SK-N-SH (cell line): ENCODE measurements around the gene GNB1L. TPM values are rescaled to one million over a fixed set of nuclear protein-coding genes. Genes with fewer than 3 reads are reported as not detected.

Experiments used
- CTCF ChIA-PET: fragments of 300-600, 350-600 bp; formaldehyde crosslinking; extraction: SDS; loops from one replicate; lab custom pipeline; 2021; lab: Yijun Ruan, JAX
- POLR2A ChIA-PET: fragments of 350-600 bp; sonication (Branson Sonifier 250); formaldehyde crosslinking; extraction: SDS; loops from one replicate; lab custom pipeline; 2020; ENCODE audit warnings: antibody characterized with exemption, inconsistent platforms; lab: Yijun Ruan, JAX
- DNase-seq: peaks from one replicate; pipeline ENCODE4 v3.0.0; 2012
- H2AFZ ChIP-seq: fragments of 200-600 bp; sonication (generic); 2 replicates; pipeline ENCODE4 v1.8.1; 2016; ENCODE audit warnings: antibody characterized with exemption, mild to moderate bottlenecking, low read depth
- H3F3A ChIP-seq: fragments of 200-600 bp; sonication (generic); replicated peaks from 2 replicates; pipeline ENCODE3; 2016; ENCODE audit warnings: antibody characterized with exemption, mild to moderate bottlenecking; ENCODE audit not compliant: insufficient read depth
- H3K27ac ChIP-seq, 2 experiments: fragments of 200-500 bp in 1 of 2; fragments of 200-600 bp in 1 of 2; sonication (Bioruptor generic) in 1 of 2; sonication (generic), shearing (Covaris generic) in 1 of 2; 2 replicates each; pipeline versions ENCODE4 v1.5.1 to v1.6.1; 2014 to 2016; ENCODE audit warnings: low read depth in 2 of 2, inconsistent platforms in 1 of 2, low read length in 1 of 2, mild to moderate bottlenecking in 1 of 2, mixed read lengths in 1 of 2
- H3K27me3 ChIP-seq: fragments of 200-600 bp; sonication (generic), shearing (Covaris generic); 2 replicates; pipeline ENCODE4 v1.6.1; 2016; ENCODE audit warnings: mixed run types; ENCODE audit not compliant: insufficient read depth
- H3K36me3 ChIP-seq, 2 experiments: fragments of 200-500 bp in 1 of 2; fragments of 200-600 bp in 1 of 2; sonication (Bioruptor generic) in 1 of 2; sonication (generic) in 1 of 2; replicated peaks in 1 of 2; 2 replicates each; pipeline versions ENCODE3 to v1.5.1; 2014 to 2016; ENCODE audit warnings: low read length in 1 of 2, mild to moderate bottlenecking in 1 of 2; ENCODE audit not compliant: insufficient read depth in 2 of 2, control insufficient read depth in 1 of 2
- H3K4me1 ChIP-seq, 2 experiments: fragments of 200-500 bp in 1 of 2; fragments of 200-600 bp in 1 of 2; sonication (Bioruptor generic) in 1 of 2; sonication (generic), shearing (Covaris generic) in 1 of 2; 2 replicates each; pipeline versions ENCODE4 v1.5.1 to v1.6.1; 2014 to 2016; ENCODE audit warnings: low read depth in 1 of 2, low read length in 1 of 2, mixed run types in 1 of 2; ENCODE audit not compliant: insufficient read depth in 2 of 2, control insufficient read depth in 1 of 2
- H3K4me2 ChIP-seq: fragments of 200-600 bp; sonication (generic), shearing (Covaris generic); 2 replicates; pipeline ENCODE4 v1.6.1; 2017; ENCODE audit warnings: mixed run types
- H3K4me3 ChIP-seq, 2 experiments: fragments of 200-500 bp in 1 of 2; fragments of 200-600 bp in 1 of 2; sonication (Bioruptor generic) in 1 of 2; sonication (generic), shearing (Covaris generic) in 1 of 2; 2 replicates each; pipeline versions ENCODE4 v1.5.1 to v1.8.1; 2014 to 2016; ENCODE audit warnings: low read depth in 2 of 2, inconsistent platforms in 1 of 2, low read length in 1 of 2, mild to moderate bottlenecking in 1 of 2, mixed read lengths in 1 of 2, moderate library complexity in 1 of 2
- H3K79me2 ChIP-seq: fragments of 200-600 bp; sonication (generic); 2 replicates; pipeline ENCODE4 v1.8.1; 2017; ENCODE audit warnings: mild to moderate bottlenecking; ENCODE audit not compliant: insufficient read depth
- H3K9ac ChIP-seq: fragments of 200-600 bp; sonication (generic); 2 replicates; pipeline ENCODE4 v1.6.1; 2017; ENCODE audit warnings: mixed run types
- H3K9me2 ChIP-seq: fragments of 200-600 bp; sonication (generic); 2 replicates; pipeline ENCODE4 v1.6.1; 2017; ENCODE audit warnings: mixed run types
- H3K9me3 ChIP-seq: fragments of 200-600 bp; sonication (generic); 2 replicates; pipeline ENCODE4 v1.6.1; 2017; ENCODE audit warnings: mixed run types, mild to moderate bottlenecking, moderate library complexity
- H4K20me1 ChIP-seq: fragments of 200-600 bp; sonication (generic); 2 replicates; pipeline ENCODE4 v1.6.1; 2017; ENCODE audit warnings: mild to moderate bottlenecking, mixed run types; ENCODE audit not compliant: insufficient read depth
- CHD2 ChIP-seq: fragments of 150-350 bp; IDR thresholded peaks from 2 replicates; pipeline ENCODE4 v1.6.1; 2018; ENCODE audit warnings: low read length; ENCODE audit not compliant: partially characterized antibody
- FOXM1 ChIP-seq: IDR thresholded peaks from 2 replicates; pipeline ENCODE4 v1.4.0; 2012; ENCODE audit warnings: low read depth, mild to moderate bottlenecking
- GABPA ChIP-seq: IDR thresholded peaks from 2 replicates; pipeline ENCODE4 v1.4.0; 2012; ENCODE audit warnings: low read depth, mild to moderate bottlenecking
- JUND ChIP-seq: IDR thresholded peaks from 2 replicates; pipeline ENCODE4 v1.4.0; 2012
- NFIC ChIP-seq: IDR thresholded peaks from 2 replicates; pipeline ENCODE4 v1.4.0; 2012; ENCODE audit warnings: borderline replicate concordance
- NRF1 ChIP-seq: IDR thresholded peaks from 2 replicates; pipeline ENCODE4 v1.6.1; 2012; ENCODE audit warnings: low read depth, mild to moderate bottlenecking, low read length
- RAD21 ChIP-seq: IDR thresholded peaks from 2 replicates; pipeline ENCODE4 v1.6.1; 2012; ENCODE audit warnings: mild to moderate bottlenecking, low read length
- RCOR1 ChIP-seq: fragments of 150-350 bp; IDR thresholded peaks from 2 replicates; pipeline ENCODE4 v1.6.1; 2017; ENCODE audit warnings: antibody characterized with exemption, low read length
- TAF1 ChIP-seq: IDR thresholded peaks from 2 replicates; pipeline ENCODE4 v1.6.1; 2012; ENCODE audit warnings: low read depth, mild to moderate bottlenecking, low read length, moderate library complexity, borderline replicate concordance
- TCF12 ChIP-seq: IDR thresholded peaks from 2 replicates; pipeline ENCODE4 v1.4.0; 2012
- YY1 ChIP-seq: IDR thresholded peaks from 2 replicates; pipeline ENCODE4 v1.4.0; 2012; ENCODE audit warnings: low read depth, mild to moderate bottlenecking
- WGBS: methylation state at CpG from one replicate; pipeline ENCODE4 v1.1.6; 2017; ENCODE audit warnings: low lambda C conversion rate; 5-methylcytosine and 5-hydroxymethylcytosine counted together
- polyA plus RNA-seq, 3 experiments: library from polyadenylated mRNA; depleted of rRNA; stranded (reverse); fragments of >200 nt; gene quantifications; 2 replicates each; pipeline ENCODE4 v1.2.3, GENCODE V29; 2012
- TF ChIP-seq, protein P1 (sequence below): IDR thresholded peaks from 2 replicates; pipeline ENCODE4 v1.4.0; 2012; ENCODE audit warnings: low read depth
- TF ChIP-seq, protein P2 (sequence below): IDR thresholded peaks from 2 replicates; pipeline ENCODE4 v1.4.0; 2012; ENCODE audit warnings: low read depth, borderline replicate concordance
- TF ChIP-seq, protein P3 (sequence below): IDR thresholded peaks from 2 replicates; pipeline ENCODE4 v1.6.1; 2012; ENCODE audit warnings: mild to moderate bottlenecking, low read depth, low read length, moderate library complexity
- TF ChIP-seq, protein P4 (sequence below): fragments of 150-350 bp; IDR thresholded peaks from 2 replicates; pipeline ENCODE4 v1.6.1; 2016; ENCODE audit warnings: mild to moderate bottlenecking, low read depth, low read length
- TF ChIP-seq, protein P5 (sequence below): IDR thresholded peaks from 2 replicates; pipeline ENCODE4; 2012
- TF ChIP-seq, protein P6 (sequence below): fragments of 200-600 bp; sonication (generic); IDR thresholded peaks from 2 replicates; pipeline ENCODE4 v1.6.1; 2017; ENCODE audit warnings: antibody characterized with exemption, mild to moderate bottlenecking, moderate library complexity

The GNB1L gene
- polyA plus RNA-seq, 1 of the 3 experiments (the other 2 are of a cell fraction), result 5.9 TPM

DNA sequence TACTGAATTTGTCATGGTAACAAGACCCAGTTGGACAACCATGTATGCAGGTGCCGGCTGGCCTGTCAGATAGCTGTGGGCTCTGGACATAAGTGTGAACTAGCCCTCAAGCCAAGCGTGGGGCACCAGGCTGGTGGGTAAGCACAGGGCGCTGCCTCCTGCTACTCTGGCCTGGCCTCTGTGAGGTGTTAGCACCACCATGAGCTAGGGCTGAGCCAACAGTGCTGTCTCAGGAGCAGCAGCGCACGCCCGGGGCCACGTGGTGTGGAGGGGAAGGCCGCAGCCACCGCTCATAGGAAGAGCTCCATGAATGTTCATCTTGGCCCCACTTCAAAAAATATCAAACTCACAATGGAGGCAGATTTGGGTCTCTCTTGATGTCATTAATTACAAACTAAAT lies 35.3 kb upstream of the GNB1L start:
- POLR2A ChIA-PET, result interaction anchor here (1.4 kb wide), 1 partner anchor 10 kb away, joined by 5 read pairs; no protein-coding TSS in a partner anchor
- no peaks in the 10 kb centered on the region for H4K20me1 ChIP-seq
- H3K9me2 ChIP-seq, result no peaks in the 10 kb centered on the region
- H3K27me3 ChIP-seq, result no peaks in the 10 kb centered on the region
- peak overlapping the region in 1 of 2 experiments; percentile 98; a peak in 2 of 4 replicates for H3K27ac ChIP-seq
- no peak for DNase-seq
- H3K79me2 ChIP-seq, result no peaks in the 10 kb centered on the region
- TF ChIP-seq, protein P1, sequence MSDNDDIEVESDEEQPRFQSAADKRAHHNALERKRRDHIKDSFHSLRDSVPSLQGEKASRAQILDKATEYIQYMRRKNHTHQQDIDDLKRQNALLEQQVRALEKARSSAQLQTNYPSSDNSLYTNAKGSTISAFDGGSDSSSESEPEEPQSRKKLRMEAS, result no peak
- TF ChIP-seq RCOR1, result no peak
- TF ChIP-seq, protein P2, sequence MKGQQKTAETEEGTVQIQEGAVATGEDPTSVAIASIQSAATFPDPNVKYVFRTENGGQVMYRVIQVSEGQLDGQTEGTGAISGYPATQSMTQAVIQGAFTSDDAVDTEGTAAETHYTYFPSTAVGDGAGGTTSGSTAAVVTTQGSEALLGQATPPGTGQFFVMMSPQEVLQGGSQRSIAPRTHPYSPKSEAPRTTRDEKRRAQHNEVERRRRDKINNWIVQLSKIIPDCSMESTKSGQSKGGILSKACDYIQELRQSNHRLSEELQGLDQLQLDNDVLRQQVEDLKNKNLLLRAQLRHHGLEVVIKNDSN, result no peak
- no peak for TF ChIP-seq GABPA
- no peak for TF ChIP-seq CHD2
- TF ChIP-seq RAD21, result no peak
- no peak for TF ChIP-seq YY1
- no peak for TF ChIP-seq FOXM1
- TF ChIP-seq, protein P3, sequence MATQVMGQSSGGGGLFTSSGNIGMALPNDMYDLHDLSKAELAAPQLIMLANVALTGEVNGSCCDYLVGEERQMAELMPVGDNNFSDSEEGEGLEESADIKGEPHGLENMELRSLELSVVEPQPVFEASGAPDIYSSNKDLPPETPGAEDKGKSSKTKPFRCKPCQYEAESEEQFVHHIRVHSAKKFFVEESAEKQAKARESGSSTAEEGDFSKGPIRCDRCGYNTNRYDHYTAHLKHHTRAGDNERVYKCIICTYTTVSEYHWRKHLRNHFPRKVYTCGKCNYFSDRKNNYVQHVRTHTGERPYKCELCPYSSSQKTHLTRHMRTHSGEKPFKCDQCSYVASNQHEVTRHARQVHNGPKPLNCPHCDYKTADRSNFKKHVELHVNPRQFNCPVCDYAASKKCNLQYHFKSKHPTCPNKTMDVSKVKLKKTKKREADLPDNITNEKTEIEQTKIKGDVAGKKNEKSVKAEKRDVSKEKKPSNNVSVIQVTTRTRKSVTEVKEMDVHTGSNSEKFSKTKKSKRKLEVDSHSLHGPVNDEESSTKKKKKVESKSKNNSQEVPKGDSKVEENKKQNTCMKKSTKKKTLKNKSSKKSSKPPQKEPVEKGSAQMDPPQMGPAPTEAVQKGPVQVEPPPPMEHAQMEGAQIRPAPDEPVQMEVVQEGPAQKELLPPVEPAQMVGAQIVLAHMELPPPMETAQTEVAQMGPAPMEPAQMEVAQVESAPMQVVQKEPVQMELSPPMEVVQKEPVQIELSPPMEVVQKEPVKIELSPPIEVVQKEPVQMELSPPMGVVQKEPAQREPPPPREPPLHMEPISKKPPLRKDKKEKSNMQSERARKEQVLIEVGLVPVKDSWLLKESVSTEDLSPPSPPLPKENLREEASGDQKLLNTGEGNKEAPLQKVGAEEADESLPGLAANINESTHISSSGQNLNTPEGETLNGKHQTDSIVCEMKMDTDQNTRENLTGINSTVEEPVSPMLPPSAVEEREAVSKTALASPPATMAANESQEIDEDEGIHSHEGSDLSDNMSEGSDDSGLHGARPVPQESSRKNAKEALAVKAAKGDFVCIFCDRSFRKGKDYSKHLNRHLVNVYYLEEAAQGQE, result no peak
- TF ChIP-seq NRF1, result no peak
- no peak for TF ChIP-seq JUND
- TF ChIP-seq, protein P4, sequence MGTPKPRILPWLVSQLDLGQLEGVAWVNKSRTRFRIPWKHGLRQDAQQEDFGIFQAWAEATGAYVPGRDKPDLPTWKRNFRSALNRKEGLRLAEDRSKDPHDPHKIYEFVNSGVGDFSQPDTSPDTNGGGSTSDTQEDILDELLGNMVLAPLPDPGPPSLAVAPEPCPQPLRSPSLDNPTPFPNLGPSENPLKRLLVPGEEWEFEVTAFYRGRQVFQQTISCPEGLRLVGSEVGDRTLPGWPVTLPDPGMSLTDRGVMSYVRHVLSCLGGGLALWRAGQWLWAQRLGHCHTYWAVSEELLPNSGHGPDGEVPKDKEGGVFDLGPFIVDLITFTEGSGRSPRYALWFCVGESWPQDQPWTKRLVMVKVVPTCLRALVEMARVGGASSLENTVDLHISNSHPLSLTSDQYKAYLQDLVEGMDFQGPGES, result no peak
- TF ChIP-seq, protein P5, sequence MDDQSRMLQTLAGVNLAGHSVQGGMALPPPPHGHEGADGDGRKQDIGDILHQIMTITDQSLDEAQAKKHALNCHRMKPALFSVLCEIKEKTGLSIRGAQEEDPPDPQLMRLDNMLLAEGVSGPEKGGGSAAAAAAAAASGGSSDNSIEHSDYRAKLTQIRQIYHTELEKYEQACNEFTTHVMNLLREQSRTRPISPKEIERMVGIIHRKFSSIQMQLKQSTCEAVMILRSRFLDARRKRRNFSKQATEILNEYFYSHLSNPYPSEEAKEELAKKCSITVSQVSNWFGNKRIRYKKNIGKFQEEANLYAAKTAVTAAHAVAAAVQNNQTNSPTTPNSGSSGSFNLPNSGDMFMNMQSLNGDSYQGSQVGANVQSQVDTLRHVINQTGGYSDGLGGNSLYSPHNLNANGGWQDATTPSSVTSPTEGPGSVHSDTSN, result no peak
- no peak for TF ChIP-seq NFIC
- TF ChIP-seq TCF12, result no peak
- no peak for TF ChIP-seq TAF1
- TF ChIP-seq, protein P6, sequence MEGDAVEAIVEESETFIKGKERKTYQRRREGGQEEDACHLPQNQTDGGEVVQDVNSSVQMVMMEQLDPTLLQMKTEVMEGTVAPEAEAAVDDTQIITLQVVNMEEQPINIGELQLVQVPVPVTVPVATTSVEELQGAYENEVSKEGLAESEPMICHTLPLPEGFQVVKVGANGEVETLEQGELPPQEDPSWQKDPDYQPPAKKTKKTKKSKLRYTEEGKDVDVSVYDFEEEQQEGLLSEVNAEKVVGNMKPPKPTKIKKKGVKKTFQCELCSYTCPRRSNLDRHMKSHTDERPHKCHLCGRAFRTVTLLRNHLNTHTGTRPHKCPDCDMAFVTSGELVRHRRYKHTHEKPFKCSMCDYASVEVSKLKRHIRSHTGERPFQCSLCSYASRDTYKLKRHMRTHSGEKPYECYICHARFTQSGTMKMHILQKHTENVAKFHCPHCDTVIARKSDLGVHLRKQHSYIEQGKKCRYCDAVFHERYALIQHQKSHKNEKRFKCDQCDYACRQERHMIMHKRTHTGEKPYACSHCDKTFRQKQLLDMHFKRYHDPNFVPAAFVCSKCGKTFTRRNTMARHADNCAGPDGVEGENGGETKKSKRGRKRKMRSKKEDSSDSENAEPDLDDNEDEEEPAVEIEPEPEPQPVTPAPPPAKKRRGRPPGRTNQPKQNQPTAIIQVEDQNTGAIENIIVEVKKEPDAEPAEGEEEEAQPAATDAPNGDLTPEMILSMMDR, result no peak
- peaks cover 0 to 2% of the 10 kb centered on the region in 2 experiments for H3K36me3 ChIP-seq
- H3K9me3 ChIP-seq, result no peaks in the 10 kb centered on the region
- H3K4me2 ChIP-seq, result no peak overlapping the region
- 99% methylated on average over 6 of the region's 9 CpGs for WGBS
- H2AFZ ChIP-seq, result no peak overlapping the region
- H3K4me1 ChIP-seq, result peaks cover 39 to 45% of the 10 kb centered on the region in 2 experiments
- H3K9ac ChIP-seq, result no peak overlapping the region
- H3F3A ChIP-seq, result peaks cover 8% of the 10 kb centered on the region
- no peak overlapping the region for H3K4me3 ChIP-seq
- CTCF ChIA-PET, result interaction anchor here (0.6 to 4.5 kb wide), 7 partner anchors 8 to 160 kb away, joined by 3 to 43 read pairs (median 5); no protein-coding TSS in a partner anchor
